Right hindlimb (tissue), 1 donor: ENCODE measurements around the gene PBRM1.
"Not testable (repeated sequence)": the region's sequence is repeated elsewhere in the genome, so short reads cannot be mapped to it uniquely, and the experiment has no call there.

Experiments used
- DNase-seq: peaks from one replicate; pipeline ENCODE4 v3.0.0-alpha.2; 2018

Gene PBRM1

DNA sequence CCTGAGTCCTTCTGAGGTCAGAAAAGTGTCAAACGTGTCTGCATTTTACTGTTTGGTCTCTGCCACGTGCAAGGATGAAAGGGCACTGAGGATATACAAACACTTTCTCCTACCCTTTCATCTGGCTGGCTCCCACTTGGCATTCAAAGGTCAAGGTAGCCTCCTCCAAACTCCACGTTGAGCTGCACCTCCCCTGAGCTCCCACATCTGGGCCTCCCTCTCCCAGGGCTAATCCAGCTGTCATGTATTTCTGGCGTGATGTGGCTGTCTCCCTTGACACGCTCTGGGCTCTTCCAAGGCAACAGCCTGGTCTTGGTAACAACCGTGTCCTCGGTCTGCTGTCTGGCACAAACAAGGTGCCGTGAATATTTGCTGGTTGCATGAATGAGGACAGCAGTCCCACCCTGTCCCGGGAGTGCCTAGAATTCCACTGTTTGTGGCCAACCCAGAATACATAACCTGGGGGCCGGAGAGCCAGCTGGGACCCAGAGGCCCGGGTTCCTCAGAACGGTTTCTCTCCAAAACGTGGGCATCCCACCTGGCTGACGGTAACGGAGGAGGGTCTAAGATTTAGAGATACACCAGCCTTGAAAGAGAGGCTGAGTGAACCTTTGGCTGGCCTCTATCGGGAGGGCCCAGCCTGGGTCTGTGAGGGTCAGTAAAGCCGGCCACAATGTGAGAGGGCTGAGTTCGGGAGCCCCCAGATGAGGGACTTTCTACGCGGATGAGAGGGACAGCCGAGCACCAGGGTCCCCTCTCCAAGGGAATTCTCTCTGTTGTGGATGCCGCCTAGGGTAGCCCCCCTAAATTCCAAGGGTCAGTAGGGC lies 19.1 kb upstream of the PBRM1 start:
- peak; percentile 50 for DNase-seq

DNA sequence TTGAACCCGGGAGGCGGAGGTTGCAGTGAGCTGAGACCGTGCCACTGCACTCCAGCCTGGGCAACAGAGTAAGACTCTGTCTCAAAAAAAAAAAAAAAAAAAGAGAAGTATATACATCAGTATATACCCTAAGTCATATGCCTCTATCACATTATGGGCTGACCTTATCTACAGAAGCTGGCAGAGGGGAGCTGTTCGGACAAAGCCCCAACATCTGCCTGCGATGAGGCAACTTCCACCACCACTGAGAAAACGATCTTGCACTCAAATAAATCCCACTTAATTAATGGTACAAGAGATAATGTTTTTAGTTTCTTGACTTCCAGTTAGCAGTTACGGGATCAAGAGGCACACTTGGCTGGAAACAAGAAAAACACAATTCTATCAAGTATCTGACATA lies 17.6 kb upstream of the PBRM1 start:
- DNase-seq, result no peak

DNA sequence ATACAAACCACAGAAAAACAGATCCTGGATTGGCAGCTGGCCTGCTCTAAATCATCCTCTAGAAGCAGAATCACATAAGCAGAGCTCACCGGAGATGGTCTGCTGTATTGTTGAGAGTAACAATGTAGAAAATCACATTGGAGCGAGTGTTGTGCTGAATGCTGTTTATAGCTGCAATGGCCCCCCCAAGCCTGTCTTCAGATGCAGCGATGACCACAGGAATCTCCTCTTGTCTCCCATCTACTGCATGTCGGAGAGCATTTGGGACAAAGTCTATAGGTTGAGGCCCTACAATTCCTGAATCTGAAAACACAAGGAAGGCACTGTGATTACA lies 11.9 kb upstream of the PBRM1 start:
- DNase-seq, result no peak

DNA sequence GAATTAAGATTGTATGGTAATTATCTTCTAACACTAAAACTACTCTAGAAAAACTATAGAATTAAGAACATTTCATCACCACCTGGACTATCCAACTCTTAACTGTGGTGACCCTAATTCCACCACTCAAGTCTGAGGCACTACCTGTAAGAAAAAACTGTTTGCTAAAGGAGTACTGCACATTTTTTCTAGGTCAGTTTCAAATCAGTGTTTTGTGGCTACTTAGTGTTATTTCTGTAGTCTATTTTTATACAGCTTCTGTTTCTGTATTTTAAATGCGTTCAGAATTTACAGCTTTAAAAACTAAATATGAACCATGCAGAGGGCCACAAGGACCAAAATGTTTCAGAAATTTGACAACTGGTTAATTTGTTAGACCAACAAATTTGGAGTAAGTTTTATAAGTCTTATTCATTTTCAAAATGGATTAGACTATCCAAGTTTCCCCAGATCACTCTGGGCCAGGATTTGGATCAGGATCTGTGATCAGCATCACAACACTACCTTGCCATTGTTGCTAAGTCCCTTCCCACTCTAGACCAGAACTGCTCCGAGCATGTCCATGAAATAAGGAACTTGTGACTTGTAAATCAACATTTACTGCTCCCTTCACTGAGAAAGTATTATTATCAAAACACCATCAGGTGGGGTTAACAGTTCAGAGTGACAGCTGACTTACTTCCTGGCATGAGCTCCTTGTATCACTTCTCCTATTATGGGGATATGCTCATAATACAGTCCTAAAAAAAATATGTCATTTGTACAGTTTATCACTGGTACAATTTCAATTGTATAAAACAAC lies 11.3 kb upstream of the PBRM1 start:
- no peak for DNase-seq

DNA sequence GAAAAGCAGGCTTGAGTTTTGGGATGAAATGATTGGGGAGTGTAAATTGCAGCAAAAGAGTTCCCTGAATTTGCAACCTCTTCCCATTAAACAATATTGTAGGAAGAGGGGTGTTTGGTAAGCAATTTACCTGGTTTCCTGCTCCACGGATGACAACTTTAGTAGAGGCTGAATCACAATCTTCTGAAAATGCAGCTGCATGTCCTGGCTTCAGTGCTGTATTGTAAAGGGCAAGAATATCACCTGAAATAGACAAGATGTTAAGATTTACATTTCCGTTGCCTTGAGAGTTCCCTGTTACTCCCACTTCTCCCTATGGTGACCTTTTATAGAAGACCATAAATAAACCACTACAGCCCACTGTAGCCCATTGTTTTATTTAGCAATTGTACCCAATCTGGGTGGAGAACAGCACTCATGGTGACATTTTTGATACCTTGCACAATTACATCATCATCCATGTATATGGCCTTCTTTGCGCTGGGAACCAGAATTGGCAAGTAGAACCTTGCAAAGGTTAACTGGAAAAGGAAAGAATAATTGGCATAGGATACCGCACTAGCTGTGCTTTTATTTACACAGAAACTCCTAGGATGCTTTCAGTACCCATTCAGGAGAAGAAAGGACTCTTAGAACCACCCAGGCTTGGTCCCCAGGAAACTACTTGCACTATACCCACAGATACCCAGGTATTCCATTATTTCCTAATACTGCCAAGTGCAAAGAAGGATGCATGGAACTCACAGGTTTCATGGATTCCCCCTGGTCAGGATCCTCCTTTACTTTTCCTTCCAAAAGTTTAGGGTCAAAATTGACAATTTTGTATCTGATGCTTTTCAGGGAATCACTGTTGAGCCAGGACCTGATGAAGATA lies 10.3 kb upstream of the PBRM1 start:
- DNase-seq, result no peak

DNA sequence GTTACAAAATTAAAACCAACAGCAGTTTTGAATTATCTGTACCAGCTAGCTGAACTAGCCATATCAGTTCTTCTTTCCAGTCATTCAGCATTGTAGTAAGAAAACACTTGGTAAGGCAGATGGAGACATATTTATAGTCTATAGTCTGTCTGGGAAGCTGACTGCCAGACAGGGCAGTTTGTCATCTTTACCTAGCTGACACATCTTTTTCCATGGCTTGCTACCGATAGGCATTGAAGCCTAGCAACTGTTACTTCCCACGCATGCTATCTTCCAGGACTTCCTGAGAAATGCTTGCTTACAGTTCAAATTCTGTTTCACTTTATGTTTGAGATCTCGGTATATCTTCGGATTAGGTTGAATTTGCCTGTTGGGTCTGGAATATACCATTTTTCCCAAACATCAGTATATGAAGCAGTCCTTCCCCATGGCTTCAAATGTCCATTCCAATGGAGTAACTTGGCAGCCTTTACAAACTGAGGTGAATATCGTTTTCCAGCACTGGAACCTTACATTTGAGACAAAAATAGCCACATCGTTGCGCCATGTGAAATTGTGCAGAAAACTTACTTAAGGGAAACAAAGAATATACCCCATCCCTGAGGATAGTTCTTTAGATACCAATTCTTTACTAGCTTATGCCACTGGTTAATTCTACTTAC lies 8.9 kb upstream of the PBRM1 start:
- no peak for DNase-seq

DNA sequence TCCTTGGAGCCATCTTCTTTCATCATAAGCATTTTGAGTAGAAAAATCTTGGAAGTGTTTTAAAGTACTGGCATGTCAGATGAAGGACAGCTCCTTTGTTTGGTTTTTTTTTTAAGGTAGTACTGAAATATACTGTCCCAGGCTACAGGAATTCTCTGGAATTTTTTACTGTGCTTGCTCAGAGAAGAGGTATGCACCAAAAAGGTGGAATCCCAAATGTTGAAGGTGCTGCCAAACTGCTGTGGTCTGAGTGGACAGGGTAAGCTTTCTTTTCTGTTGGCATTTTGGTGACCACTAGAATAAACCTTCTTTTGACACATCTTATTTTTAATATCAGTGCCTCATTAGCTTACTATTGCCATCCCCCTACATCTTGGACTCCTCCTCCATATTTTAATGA lies 7.4 kb upstream of the PBRM1 start:
- DNase-seq, result no peak

DNA sequence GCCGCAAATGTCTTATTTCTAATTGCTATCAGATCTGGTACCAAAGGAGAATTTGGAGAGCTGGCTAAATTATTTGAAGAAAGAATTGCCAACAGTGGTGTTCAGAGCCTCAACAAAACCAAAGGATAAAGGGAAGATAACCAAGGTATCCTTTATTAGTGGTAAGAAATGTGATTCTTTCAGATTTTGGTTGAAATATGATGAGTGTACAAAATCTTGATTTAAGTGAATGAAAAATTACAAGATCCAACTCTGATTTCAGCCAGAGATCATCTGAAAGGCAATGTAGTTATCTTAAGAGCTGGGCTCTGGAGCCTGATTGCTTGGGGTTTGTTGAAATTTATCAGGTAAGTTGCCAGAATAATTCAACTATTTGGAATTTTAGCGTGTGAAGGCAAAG lies 4.8 kb upstream of the PBRM1 start:
- DNase-seq, result no peak

DNA sequence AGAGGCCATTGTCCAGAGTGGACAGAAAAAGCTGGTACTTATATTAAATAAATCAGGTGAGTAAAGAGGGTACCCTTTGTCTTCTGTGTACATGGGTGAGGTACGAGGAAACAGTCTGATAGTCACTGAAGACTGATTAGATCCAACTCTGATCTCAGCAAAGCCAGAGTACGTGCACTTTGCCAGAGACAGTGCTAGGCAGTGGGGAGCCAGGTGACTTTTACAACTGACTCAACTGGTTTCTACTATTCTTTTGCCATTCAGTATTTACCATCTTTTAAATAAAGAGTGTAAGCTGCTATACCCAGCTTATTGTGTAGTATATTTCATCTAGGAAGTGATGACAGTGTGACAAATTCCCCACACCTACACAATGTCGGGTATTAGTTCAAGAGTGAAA lies 3.4 kb upstream of the PBRM1 start:
- DNase-seq, result no peak

DNA sequence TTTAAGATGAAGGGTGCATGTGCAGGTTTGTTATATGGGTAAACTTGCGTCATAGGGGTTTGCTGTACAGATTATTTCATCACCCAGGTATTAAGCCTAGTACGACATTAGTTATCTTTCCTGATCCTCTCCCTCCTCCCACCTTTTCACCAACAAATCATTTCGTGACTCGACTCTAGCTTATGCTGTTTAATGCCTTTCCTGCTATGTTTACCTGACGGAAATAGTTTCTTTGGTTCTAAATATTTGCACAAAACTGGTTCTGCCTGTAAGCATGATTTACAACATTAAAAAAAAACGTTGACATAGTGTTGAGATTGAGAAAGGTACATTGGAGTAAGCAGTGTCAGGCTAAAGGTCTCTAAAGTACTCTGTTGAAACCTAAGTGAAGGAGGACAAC lies 2.6 kb upstream of the PBRM1 start:
- DNase-seq, result no peak

DNA sequence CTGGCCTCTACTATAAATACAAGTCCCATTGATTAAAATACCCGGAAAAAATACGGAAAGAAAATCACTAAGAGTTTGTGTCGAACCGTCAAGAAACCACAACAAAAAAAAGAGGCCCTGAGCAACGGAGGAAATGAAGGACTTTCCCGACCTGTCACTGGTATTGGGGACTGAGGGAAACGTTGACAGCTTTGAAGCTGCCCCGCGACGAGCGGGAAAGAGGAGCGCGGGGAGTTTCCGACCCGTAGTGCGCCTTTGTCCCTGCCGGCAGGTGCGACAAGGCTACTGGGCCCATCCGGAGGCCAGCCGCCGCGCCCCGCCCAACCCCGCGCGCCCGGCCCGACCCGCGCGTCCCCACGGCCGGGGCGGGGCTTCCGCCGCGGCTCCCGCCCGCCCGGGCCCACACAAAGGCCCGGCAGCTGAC lies 416 bp downstream of the PBRM1 start:
- no peak for DNase-seq

DNA sequence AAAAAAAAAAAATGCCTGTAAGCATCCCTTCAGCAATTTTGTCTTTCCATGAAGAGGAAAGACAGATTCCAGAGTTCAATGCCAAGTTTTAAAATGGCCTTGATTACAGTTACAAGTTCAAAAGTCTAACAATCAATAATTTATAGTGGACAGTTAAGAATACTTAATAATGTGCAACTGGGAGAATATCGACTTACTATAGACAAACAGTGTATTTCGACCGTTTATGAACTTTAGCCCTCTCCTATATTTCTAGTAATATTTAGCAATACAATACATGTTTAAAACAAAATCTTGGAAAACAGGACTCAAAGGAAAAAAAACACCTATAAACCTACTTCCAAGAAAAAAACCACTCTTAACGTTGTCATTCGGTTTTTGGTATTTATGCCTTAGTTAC lies 1.5 kb downstream of the PBRM1 start:
- DNase-seq, result no peak

DNA sequence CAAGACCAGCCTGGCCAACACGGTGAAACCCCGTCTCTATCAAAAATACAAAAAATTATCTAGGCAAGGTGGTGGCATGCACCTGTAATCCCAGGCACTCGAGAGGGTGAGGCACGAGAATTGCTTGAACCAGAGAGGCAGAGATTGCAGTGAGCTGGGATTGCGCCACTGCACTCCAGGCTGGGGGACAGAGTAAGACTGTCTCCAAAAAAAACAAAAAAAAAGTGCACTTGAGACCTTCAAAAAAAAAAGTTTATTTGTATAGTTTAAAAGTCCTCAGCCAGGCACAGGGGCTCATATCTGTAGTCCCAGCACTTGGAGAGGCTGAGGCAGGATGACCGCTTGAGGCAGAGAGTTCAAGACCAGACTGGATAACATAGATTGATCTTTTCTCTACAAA lies 2.1 kb downstream of the PBRM1 start:
- DNase-seq, result no peak

DNA sequence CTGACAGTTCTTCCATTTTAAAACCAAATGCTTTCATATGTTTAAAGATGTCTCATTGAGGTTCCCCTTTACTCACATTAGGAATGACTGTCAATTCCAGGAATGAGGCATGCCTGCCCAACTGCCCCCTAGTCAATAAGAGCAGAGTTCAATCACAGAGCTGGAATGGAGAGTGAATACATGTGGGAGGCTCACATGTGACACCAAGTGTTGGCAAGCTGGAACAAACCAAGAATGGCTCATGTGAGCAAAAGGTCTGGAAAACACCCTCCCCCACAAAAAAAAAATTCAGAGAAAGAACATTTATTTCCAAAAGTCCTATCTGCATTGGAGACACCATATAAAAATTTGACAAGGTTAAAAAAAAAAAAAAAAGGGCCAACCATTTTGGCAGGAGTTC lies 3.7 kb downstream of the PBRM1 start:
- no peak for DNase-seq

DNA sequence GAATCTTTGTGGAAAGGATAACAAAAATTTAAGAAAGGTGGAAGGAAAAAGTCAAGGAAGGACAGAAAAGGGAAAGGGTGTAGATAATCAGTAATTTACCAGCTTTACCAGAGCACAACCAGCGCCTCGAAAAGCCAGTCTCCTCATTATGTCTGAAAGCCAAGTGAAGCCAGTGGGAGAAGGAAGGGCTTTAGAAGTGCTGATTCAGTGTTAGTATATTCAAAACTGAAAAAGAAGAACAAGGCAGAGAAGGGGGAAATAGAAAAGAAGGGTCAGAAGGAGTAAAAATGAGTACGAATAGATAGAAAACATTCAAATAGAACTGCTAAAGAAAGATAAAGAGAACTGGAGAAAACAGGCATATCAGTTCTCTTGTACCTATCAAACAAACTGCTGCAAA lies 4.1 kb downstream of the PBRM1 start:
- DNase-seq, result no peak

DNA sequence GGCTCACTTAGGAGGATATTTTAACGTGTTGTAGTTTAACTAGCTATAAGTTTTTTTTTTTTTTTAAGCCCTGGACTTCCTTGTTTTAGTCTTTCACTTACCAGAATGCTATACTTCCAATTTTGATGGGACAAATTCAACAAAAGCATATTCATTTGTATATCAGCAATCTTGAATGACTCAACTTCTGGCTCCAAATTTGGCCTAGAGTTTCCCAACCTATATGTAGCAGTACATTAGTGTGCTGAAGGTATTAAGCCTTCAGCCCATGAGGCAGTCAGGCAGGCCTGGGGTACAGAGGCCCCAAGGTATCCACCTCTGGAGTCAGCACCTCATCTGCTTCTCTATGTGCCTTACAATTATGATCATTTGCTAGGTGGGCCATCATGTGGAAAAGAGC lies 5.9 kb downstream of the PBRM1 start:
- DNase-seq, result no peak

DNA sequence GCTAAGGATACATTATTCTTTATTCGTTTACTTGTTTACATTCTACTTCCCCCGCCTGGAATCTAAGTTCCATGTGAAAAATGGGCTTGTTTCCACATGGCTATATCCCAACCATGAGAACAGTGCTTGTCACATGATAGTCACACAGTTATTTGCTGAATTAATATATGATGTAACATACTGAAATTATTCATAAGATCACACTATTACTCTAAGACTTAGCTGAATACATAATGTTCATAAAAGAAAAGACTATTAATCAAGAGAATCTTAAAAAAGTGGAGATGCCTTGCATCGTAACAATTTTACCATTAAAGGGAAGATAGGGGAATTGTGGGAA lies 6.5 kb downstream of the PBRM1 start:
- DNase-seq, result no peak

DNA sequence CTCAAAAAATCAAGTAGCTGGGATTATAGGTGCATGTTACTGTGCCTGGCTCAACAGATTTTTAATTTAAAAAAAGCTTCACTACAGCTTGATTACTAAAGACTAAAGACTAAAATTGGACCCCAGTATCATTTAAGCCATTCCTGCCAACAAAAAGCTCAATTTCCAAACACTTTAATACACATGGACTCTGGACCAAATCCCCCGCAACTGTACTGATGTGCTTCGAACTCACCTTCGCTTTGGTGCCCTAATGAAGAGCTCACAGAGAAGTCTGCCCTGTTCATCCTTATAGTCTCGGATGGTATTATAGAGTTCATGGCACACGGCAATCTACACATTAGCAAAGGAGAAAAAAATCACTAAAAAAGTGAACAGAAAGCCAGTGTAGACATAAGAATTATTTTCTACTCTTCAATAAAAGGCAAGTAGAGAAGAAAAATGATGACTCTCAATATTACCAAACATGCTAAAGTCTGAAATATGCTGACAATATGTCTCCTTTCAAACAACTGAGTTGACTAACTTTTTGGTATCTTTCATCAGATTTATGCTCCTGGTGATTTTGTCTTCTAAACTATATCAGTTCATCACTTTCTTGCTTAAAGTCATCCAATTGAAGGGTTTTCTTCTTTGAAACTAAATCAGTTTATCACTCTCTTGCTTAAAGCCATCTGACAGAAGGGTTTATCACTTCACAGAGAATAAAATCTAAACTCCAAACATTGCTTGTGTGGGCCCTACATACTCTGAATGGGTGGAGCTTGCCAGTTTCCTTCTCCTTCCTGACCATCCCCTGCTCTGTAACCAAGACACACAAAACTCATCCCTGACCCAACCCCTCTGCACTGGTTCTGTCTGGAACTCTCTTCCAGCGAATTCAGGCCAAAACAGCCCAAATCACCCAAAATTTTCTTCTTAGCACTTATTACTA lies 7.2 kb downstream of the PBRM1 start:
- DNase-seq, result no peak

DNA sequence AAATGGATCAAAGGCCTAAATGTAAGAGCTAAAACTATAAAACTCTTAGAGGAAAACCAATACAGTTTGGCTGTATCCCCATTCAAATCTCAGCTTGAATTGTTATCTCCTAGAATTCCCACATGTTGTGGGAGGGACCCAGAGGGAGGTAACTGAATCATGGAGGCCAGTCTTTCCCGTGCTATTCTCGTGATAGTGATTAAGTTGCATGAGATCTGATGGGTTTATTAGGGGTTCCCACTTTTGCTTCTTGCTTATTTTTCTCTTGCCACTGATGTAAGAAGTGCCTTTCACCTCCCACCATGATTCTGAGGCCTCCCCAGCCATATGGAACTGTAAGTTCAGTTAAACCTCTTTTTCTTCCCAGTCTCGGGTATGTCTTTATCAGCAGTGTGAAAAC lies 9.5 kb downstream of the PBRM1 start:
- DNase-seq, result not testable (repeated sequence)

DNA sequence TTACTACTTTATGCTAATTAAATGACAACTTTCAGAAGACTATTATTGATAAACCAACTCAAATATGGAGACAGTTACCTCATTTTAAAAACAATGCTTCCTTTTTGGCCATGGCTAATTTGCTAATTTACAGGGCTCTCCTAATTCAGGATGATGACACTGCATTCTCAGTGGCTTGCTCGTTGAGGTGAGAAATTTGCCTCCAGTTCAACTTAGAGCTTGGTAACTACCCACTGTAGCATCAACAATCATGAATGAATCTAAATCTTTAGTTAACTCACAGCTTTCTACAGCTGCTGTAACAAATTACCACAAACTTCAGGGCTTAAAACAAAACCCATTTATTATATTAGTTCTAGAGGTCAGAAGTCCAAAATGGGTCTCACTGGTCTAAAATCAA lies 14.0 kb downstream of the PBRM1 start:
- no peak for DNase-seq

DNA sequence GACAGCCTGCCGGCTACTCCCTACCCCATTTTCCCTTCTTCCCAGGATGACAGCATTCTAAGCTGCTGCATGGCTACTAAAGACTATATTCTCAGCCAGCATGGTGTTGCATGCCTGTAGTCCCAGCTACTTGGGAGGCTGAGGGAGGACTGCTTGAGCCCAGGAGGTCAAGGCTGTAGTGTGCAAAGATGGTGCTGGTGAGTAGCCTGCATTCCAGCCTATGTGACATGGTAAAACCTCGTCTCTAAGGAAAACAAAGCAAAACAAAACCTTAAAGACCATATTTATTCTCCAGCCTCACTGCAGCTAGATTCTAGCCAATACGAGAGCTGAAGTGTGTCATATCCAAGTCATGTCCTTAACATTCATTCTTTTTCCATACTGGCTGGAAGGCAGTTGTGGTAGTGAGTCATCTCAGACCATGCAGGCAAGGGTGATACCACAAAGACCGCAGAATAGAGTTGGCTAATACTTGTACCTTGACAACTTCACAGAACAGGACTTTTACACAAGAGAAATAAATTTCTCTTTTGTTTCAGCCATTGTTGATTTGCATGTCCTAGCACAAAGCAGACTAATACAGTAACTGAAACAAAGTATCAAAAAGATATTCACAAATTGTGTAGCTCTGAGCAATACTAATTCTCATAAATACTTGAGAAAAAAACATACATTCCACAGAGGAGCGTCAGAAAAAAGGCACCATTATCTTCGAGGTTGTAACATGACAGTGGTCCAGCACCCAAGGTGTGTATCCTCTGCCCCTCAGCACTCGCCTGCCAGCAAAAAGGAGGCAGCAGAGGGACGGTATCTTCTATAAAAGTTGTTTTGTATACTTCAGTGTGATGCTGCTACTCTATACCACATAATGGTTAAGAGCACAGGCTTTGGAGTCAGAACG lies 14.8 kb downstream of the PBRM1 start:
- no peak for DNase-seq
